ENCODE data around the gene KCNAB1. TPM values are rescaled to one million over a fixed set of nuclear protein-coding genes. Genes with fewer than 3 reads are reported as not detected.

Gene KCNAB1
- total RNA-seq, 4 donors from 2014 or later = 0.20 to 3.0 (median 1.6) TPM

DNA sequence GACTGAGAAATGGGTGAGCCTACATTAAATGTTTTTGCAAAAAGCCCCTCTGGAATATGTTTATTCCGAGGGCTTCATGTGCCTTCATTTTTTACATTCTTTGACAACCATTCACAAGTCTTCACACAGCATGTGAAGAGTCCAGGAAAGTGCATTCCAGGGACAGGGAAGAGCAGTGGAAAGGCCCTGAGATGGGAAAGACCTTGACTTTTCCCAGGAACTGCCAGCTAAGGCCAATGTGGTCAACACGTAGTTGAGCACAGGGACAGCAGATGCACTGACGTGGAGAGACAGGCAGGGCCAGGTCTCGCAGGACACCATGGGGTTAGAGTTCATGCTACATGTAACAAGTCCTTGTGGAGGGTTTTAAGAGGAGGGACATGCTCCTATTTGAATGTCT lies 412.8 kb downstream of the KCNAB1 start:
- in situ Hi-C loops (cut with MboI; ENCODE audit: low pct_ligation_motif_present in 1 of 4, low pct_unique_long_range_greater_than_20kb in 1 of 4, low sequenced_read_pairs in 3 of 4) (no loop called here), intact Hi-C loops (cut with DNase I; ENCODE audit: low total_unique reads) (loop anchor here (5.0 to 10.0 kb wide), 2 partner anchors 144 to 552 kb away; no protein-coding TSS in a partner anchor)
- H3K9me3 ChIP-seq = no peaks in the 10 kb centered on the region
- no peak overlapping the region for H3K4me3 ChIP-seq
- H3K36me3 ChIP-seq = no peaks in the 10 kb centered on the region
- H3K27me3 ChIP-seq = no peaks in the 10 kb centered on the region
- TF ChIP-seq POLR2AphosphoS5 (IDR thresholded peaks at IDR 0.05) (no peak), EP300 (IDR thresholded peaks at IDR 0.05; ENCODE audit: low read depth) (no peak), POLR2A (IDR thresholded peaks at IDR 0.05) (no peak)
- TF ChIP-seq, protein P1, sequence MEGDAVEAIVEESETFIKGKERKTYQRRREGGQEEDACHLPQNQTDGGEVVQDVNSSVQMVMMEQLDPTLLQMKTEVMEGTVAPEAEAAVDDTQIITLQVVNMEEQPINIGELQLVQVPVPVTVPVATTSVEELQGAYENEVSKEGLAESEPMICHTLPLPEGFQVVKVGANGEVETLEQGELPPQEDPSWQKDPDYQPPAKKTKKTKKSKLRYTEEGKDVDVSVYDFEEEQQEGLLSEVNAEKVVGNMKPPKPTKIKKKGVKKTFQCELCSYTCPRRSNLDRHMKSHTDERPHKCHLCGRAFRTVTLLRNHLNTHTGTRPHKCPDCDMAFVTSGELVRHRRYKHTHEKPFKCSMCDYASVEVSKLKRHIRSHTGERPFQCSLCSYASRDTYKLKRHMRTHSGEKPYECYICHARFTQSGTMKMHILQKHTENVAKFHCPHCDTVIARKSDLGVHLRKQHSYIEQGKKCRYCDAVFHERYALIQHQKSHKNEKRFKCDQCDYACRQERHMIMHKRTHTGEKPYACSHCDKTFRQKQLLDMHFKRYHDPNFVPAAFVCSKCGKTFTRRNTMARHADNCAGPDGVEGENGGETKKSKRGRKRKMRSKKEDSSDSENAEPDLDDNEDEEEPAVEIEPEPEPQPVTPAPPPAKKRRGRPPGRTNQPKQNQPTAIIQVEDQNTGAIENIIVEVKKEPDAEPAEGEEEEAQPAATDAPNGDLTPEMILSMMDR (IDR thresholded peaks at IDR 0.05) = no peak
- DNase-seq = no peak
- peaks cover 8 to 17% (median 15%) of the 10 kb centered on the region in 4 donors for H3K4me1 ChIP-seq
- 67 to 78% methylated on average over 1 to 4 of the region's 4 CpGs for WGBS, 2 donors (ENCODE audit: low coverage in 1 of 2)
- peak overlapping the region; percentile 69 to 76 (median 74) for H3K27ac ChIP-seq

DNA sequence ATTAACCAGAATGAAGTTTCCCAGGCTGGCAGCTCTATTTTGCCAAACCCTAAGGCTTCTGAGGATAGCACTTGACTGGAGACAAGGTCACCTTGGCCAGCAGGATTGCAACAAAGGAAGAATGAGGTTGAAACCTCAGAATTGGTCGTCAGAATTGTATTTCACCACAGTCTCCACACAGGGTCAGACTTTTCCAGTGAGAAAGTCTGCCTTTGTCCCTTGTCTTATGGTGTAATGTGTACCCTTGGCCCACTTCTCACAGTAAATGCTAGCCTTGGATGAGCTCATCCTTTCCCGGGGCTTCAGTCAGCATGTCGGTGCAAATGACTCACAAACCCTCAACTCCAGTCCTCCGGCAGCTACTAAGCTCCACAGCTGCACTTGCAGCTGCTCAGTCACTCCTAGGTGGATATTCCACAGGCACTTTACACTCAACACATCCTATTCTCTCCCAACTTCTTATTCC lies 414.8 kb downstream of the KCNAB1 start:
- TF ChIP-seq EP300 (IDR thresholded peaks at IDR 0.05; ENCODE audit: low read depth) (no peak), POLR2A (IDR thresholded peaks at IDR 0.05) (peak; percentile 10), POLR2AphosphoS5 (IDR thresholded peaks at IDR 0.05) (peak; percentile 53 to 72 (median 66))
- TF ChIP-seq, protein P1 (IDR thresholded peaks at IDR 0.05) = peak in 1 of 5 experiments; percentile 28
- H3K4me3 ChIP-seq = no peak overlapping the region
- 24% methylated on average over 4 of the region's 4 CpGs; no CpG with 5 or more reads in 1 of the 2 donors for whole genome bisulfite sequencing, 2 donors (ENCODE audit: low coverage in 1 of 2)
- H3K36me3 ChIP-seq = no peaks in the 10 kb centered on the region
- intact Hi-C loops (cut with DNase I; ENCODE audit: low total_unique reads) (loop anchor here (10.0 kb wide), 1 partner anchor 550 kb away; no protein-coding TSS in a partner anchor), in situ Hi-C loops (cut with MboI; ENCODE audit: low pct_ligation_motif_present in 1 of 4, low pct_unique_long_range_greater_than_20kb in 1 of 4, low sequenced_read_pairs in 3 of 4) (no loop called here)
- no peaks in the 10 kb centered on the region for H3K27me3 ChIP-seq
- peak; percentile 51 for DNase-seq
- H3K9me3 ChIP-seq = no peaks in the 10 kb centered on the region
- peaks cover 8 to 17% (median 15%) of the 10 kb centered on the region in 4 donors for H3K4me1 ChIP-seq
- H3K27ac ChIP-seq = peak overlapping the region; percentile 69 to 76 (median 74)

DNA sequence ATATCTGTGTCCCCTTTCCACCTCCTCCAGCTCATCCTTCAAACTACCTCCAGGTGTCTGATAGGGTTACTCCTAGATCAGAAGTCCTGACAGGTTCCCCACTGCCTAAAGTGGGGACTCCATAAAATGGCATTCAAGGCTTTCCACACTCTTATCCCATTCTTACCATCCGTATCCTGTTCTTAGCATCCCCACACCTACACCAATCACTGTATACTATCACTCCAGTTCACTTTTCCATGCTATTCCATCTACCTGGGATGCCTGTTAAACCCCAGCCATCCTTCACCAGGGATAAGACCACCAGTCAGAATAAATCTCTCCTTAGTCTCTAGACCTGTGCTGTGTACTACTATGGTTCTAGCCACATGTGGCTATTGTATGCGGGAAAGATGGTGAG lies 415.4 kb downstream of the KCNAB1 start:
- no peak for DNase-seq
- H3K27ac ChIP-seq = peak overlapping the region; percentile 69 to 76 (median 74)
- no peak overlapping the region for H3K4me3 ChIP-seq
- no peaks in the 10 kb centered on the region for H3K27me3 ChIP-seq
- no peak for TF ChIP-seq POLR2A (IDR thresholded peaks at IDR 0.05)
- no peak for TF ChIP-seq EP300 (IDR thresholded peaks at IDR 0.05; ENCODE audit: low read depth)
- TF ChIP-seq, protein P1 (IDR thresholded peaks at IDR 0.05) = no peak
- no peak for TF ChIP-seq POLR2AphosphoS5 (IDR thresholded peaks at IDR 0.05)
- intact Hi-C loops (cut with DNase I; ENCODE audit: low total_unique reads) (loop anchor here (10.0 kb wide), 1 partner anchor 549 kb away; no protein-coding TSS in a partner anchor), in situ Hi-C loops (cut with MboI; ENCODE audit: low pct_ligation_motif_present in 1 of 4, low pct_unique_long_range_greater_than_20kb in 1 of 4, low sequenced_read_pairs in 3 of 4) (no loop called here)
- H3K9me3 ChIP-seq = no peaks in the 10 kb centered on the region
- no peaks in the 10 kb centered on the region for H3K36me3 ChIP-seq
- WGBS, 2 donors (ENCODE audit: low coverage in 1 of 2) = 92% methylated on average over 2 of the region's 2 CpGs
- peaks cover 8 to 17% (median 15%) of the 10 kb centered on the region in 4 donors for H3K4me1 ChIP-seq

DNA sequence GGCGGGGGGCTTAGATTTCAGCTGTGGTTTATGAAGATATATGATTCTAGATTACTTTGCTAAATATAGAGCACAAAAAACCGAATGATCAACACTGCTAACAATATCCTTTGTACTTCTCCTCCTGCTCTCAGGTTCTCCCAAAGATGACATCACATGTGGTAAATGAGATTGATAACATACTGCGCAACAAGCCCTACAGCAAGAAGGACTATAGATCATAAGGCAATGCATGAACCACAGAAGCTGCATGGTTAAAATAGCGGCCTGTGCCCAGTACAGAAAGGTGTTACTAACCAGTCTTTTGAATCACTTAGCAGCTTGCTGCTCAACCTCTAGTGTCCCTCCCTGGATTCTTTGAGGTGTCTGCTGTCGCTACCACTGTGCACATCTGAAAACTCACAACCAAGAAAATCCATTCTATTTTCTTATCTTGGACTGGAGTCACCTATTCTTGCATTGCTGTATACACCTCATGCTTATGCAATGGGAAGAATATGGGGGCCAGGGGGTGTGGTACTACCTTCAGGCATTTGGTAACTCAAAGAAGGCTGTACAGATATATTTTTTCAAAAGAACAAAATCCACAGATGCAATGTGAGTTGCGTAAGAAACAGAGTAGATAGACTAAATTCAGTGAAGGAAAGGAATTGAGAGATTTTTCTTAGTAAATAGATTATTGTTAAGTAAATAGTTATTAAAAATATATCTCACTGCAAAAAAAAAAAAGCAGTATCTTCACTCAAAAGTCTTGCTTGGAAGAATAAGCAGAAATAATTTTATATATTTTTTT lies 416.3 kb downstream of the KCNAB1 start:
- Histone ChIP-seq H3K36me3 (peaks cover 0 to 1% (median 0%) of the 10 kb centered on the region in 4 donors), H3K27ac (peak overlapping the region; percentile 69 to 76 (median 74)), H3K9me3 (no peaks in the 10 kb centered on the region), H3K4me1 (peaks cover 8 to 17% (median 15%) of the 10 kb centered on the region in 4 donors), H3K27me3 (no peaks in the 10 kb centered on the region), H3K4me3 (no peak overlapping the region)
- in situ Hi-C loops (cut with MboI; ENCODE audit: low pct_ligation_motif_present in 1 of 4, low pct_unique_long_range_greater_than_20kb in 1 of 4, low sequenced_read_pairs in 3 of 4) (no loop called here), intact Hi-C loops (cut with DNase I; ENCODE audit: low total_unique reads) (loop anchor here (10.0 kb wide), 1 partner anchor 548 kb away; no protein-coding TSS in a partner anchor)
- no peak for DNase-seq
- TF ChIP-seq POLR2A (IDR thresholded peaks at IDR 0.05) (no peak), EP300 (IDR thresholded peaks at IDR 0.05; ENCODE audit: low read depth) (no peak), POLR2AphosphoS5 (IDR thresholded peaks at IDR 0.05) (no peak)
- TF ChIP-seq, protein P1 (IDR thresholded peaks at IDR 0.05) = no peak
- 91 to 93% methylated on average over 6 of the region's 6 CpGs for WGBS, 2 donors (ENCODE audit: low coverage in 1 of 2)

All from transverse colon (tissue), 4 donors.